C1 segment of cervical spinal cord (tissue), 14 donors: ENCODE data around the gene OLIG1.

ENCODE experiments used
- DNase-seq, 14 donors: peaks; one replicate each; lab custom pipeline; 2025; lab: John Stamatoyannopoulos, UW

Gene OLIG1

DNA sequence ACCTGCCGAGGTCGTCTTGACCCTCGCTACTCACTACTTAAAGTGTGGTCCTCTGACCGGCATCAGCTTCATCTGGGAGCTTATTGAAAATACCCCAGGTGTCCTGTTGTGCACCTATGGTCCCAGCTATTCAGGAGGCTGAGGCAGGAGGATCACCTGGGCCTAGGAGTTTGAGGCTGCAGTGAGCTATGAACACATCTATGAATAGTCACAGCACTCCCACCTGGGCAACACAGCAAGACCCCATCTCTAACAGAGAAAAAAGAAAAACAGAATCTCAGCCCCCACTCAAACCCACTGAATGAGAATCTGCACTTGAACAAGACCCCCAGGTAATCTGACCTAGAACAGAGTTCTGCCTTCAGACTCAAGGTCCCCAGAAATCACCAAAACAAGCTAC lies 8.7 kb upstream of the OLIG1 start:
- DNase-seq = no peak

DNA sequence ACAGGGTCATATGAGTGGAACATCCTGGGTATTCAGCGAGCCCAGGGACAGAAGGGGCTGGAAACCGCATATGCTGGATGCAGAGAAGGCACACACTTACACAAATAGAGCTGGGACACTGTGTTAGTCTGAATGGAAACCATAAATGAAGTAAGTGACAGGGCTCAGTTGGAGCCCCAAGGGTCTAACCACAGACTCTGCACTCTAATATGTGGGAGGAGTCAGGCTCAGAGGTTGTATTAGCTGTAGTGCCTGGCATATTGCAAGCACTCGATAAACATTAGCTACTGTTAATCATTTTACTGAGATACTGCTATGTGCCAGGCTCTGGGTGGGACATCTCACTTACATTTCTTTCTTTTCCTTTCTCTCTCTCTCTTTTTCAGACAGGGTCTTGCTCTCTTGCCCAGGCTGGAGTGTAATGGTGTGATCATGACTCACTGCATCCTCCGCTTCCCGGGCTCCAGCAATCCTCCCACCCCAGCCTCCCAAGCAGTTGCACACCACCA lies 6.5 kb upstream of the OLIG1 start:
- DNase-seq = no peak

DNA sequence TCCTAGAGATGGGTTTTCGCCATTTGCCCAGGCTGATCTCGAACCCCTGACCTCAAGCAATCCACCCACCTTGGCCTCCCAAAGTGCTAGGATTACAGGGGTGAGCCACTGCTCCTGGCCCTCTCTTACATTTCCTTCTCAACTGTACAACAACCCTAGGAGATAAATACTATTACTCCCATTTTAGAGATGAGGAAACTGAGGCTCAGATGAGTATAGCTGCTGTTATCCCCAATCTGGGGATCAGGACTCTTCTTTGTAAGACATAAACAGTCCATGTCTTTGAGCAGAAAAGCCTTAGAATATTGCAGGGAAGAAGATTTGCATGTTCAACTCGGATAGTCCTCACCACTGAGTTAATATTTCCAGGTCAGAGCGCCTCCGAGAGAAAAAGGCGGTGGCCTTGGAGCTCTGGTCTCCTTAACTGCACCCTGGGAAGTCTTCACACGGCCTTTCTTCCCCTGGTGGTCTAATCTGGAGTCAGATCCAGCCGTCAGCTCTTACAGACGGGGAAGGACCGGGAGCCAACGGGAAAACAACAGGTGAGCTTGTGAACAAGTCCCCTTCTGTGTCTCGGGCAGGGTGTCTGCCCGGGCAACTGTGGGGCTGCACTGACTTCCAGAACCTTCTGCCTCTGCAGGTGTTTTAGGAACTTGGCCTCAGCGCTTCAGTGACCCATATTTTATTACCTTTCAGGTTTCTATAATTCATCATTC lies 5.9 kb upstream of the OLIG1 start:
- DNase-seq = peak in 4 of 14 donors; percentile 55 to 71 (median 60)

DNA sequence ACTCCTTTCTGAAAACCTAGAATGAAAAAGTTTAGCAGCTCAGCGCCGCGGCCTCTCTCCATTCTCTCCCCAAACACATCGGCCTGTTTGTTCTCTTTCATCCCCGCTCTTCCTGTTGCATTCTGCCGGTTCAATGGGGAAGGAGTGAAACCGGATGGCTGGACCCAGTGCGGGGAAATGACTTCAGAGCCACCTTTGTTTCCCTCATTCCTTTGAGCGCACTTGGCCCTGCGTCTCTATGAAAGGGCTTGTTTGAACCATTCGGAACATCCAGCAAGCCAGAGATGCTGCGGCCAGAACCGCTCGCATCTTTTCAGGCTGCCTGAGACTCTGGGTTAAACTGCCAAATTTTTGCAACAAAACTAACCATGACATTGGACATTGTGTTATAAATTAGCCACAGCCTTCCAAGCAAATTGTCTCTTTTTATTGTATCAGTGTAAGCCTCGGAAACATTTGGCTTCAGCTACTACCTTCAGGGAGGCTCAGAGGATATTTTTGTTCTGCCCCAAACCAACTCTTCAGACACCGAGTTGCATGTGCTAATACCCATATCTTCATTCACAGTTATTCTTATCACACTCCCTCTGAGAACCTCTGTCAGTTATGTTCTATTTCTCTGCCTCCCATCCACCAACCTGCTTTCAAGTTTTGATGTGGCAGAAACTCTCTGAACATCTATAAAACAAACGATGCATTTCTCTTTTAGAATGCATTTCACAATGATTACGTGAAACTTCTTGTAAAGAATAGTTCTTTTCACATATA lies 5.1 kb upstream of the OLIG1 start:
- DNase-seq = peak in 9 of 14 donors; percentile 41 to 84 (median 56)

DNA sequence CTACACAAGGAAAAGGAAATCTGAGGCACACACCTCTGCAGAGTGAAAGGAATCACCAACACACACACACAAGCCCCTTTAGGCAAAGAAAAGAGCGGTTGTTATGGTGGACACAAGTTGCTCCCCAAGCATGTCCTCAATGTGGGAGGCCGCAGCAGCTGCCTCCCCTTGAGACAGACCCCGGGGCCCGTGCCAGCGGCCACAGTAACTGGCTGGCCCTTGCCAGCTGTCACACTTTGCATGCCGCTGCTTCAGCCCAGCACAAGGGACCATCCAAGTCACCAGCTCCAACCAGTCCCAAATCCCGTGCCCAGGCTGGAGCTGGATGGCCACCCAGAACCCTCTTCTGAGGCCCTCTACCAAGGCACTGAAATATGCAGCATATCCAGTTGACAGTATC lies 2.9 kb upstream of the OLIG1 start:
- DNase-seq = no peak

DNA sequence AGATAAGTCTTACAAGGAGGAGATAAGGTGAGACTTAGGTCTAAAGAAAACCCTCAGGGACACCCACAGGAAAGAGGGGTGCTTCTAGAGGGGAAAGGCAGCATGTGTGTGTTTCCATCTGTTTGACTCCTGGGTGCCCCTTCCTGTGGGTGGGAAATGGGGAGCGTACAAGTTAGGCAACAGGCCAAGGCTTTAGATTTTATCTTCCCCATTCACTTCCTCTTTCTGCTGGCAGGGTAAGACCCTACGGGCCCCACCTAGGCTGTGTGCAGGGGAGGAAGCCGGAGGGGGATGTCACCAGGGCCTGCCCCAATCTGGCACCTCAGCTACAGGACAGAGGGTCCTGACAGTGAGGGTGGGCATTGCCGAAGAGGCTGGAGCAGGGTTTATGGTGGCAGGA lies 2.5 kb upstream of the OLIG1 start:
- no peak for DNase-seq

DNA sequence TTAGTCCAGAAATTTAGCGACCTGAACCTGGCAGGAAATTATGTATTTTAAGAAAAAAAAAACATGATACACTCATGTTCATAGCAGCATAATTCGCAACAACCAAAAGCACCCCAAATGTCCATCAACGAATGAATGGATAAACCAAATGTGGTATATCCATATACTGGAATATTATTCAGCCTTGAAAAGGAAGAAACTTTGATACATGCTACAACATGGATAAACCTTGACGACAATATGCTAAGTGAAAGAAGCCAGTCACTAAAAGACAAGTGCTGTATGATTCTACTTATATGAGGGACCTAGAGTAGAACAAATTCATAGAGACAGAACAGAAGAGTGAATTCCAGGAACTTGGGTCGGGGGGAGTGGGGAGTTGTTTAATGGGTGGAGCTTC lies 698 bp upstream of the OLIG1 start:
- no peak for DNase-seq

DNA sequence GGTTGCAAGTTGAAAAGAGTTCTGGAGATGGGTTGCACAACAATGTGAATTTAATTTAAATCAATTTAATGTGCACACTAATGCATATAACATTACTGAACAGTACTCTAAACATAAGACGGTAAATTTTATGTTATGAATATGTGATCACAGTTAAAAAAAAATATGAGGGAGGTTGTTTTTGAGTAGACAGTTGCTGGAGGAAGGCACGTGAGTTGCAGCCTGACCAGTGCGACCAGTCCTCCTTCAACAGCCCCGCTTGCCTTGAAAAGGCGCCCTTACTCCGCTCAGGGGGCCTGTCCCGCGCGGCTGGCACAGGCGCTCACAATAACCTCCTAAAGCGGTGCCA lies 322 bp upstream of the OLIG1 start:
- DNase-seq = no peak

DNA sequence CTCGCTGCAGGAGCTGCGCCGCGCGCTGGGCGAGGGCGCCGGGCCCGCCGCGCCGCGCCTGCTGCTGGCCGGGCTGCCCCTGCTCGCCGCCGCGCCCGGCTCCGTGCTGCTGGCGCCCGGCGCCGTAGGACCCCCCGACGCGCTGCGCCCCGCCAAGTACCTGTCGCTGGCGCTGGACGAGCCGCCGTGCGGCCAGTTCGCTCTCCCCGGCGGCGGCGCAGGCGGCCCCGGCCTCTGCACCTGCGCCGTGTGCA lies 730 bp downstream of the OLIG1 start:
- DNase-seq = no peak

DNA sequence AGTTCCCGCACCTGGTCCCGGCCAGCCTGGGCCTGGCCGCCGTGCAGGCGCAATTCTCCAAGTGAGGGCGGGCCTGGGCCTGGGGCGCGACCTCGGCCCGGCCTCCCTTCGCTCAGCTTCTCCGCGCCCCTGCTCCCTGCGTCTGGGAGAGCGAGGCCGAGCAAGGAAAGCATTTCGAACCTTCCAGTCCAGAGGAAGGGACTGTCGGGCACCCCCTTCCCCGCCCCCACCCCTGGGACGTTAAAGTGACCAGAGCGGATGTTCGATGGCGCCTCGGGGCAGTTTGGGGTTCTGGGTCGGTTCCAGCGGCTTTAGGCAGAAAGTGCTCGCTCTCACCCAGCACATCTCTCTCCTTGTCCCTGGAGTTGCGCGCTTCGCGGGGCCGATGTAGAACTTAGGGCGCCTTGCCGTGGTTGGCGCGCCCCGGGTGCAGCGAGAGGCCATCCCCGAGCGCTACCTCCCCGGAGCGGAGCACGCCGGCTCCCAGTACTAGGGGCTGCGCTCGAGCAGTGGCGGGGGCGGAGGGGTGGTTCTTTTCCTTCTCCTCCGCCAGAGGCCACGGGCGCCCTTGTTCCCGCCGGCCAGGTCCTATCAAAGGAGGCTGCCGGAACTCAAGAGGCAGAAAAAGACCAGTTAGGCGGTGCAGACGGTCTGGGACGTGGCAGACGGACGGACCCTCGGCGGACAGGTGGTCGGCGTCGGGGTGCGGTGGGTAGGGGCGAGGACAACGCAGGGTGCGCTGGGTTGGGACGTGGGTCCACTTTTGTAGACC lies 1.2 kb downstream of the OLIG1 start:
- DNase-seq = peak in 4 of 14 donors; percentile 42 to 63 (median 50)

DNA sequence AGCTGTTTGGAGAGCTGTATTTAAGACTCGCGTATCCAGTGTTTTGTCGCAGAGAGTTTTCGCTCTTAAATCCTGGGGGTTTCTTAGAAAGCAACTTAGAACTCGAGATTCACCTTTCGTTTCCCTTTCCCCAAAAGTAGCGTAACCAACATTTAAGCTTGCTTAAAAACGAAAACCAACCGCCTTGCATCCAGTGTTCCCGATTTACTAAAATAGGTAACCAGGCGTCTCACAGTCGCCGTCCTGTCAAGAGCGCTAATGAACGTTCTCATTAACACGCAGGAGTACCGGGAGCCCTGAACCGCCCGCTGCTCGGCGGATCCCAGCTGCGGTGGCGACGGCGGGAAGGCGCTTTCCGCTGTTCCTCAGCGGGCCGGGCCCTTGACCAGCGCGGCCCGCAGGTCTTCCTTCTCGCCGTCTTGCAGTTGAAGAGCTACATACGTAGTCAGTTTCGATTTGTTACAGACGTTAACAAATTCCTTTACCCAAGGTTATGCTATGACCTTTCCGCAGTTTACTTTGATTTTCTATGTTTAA lies 1.9 kb downstream of the OLIG1 start:
- peak in 3 of 14 donors; percentile 27 to 63 (median 39) for DNase-seq

DNA sequence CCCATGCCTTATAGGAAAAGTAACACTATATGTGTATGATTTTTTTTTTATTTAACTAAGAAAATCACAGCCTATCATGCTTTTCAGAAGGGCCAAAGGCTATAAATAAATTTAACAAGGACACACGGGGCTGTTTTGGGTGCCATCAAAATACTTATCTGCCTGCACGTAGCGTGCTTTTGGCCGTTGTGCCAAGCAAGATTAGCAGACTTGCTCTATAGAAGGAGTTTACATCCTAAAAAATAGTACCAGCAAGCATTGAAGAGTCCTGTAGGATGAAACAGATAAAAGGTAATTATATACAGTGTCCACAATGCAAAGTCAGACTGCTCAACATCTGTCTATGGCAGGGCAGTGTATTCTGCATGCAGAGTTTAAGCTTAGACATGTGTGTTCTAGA lies 3.7 kb downstream of the OLIG1 start:
- DNase-seq = no peak

DNA sequence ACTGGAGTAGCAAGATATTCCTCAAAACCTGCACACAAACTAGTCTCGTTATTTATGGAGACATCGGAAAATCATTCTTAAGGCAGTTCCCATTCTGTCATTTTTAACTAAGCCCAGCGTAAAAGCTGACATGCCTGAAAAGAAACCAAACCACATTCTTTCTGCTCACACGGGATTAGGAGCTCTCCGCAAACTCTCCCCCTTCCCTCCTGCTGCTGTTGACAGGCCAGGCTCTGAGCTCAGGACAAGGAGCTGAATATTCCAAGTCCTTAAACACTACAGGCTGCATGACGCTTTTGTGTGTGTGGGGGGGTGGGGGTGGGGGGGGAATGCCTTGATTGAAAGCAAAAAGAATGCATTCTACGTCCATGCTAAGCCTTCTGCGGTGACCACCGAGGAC lies 5.2 kb downstream of the OLIG1 start:
- peak in 1 of 14 donors; percentile 21 for DNase-seq

DNA sequence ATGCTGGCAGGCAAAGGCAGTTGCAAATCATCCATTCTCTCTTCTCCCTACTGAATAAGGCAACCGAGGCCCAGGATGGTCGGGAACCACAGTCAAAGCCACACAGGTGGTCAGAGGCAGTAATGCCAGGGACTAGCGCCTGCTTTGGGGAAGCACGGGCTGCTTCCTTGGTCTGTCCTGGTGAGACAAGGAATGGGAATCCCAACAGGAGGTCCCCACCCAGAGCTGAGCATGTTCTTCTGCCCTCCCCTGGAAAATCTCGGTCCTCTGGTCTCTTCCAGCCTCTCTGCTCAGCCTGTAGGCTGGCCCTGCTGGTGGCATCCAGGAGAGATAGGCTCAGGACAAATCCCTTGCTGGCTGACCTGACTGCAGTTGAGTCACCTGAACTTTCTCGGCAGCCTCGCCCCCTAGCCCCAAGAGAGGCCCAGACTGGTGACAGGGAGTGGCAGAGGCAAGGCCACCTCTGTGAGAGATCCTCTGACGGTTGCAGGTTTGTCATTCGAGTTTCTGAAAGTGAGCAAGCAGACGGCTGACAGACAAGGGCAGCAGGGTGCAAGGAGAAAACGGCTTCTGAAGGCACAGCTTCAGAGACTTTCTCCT lies 5.8 kb downstream of the OLIG1 start:
- no peak for DNase-seq

DNA sequence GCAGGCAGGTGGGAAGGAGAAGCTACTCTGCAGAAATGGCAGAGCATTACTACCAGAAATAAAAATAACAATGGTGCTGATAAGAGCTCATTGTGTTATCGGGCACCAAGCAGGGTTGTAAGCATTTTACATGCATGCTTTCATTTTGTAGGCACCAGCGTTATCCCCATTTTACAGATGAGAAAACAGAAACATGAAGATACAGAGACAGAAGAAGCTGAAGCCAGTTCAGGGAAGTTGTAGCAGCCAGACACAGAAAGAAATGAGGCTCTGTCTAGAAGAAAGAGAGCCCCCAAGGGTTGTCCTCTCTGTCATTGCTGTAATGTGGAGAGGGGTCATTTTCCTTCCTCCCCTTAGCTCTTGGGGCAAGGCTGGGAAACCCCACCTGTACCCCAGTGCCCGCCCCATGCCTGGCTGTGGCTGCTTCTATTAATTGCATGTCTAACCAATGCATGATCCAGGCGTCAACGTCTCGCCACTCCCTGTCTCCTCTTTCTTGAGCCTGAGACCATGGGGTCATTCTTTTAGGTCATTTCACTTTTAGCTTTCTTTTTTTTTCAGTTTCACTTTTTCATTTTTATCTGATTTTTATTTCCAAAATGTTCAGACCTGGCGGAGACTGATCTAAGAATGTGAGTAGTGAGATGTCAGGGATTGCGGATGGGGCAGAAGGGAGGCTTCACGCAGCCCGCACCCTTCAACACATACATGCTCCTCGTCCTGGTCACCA lies 6.8 kb downstream of the OLIG1 start:
- DNase-seq = no peak

DNA sequence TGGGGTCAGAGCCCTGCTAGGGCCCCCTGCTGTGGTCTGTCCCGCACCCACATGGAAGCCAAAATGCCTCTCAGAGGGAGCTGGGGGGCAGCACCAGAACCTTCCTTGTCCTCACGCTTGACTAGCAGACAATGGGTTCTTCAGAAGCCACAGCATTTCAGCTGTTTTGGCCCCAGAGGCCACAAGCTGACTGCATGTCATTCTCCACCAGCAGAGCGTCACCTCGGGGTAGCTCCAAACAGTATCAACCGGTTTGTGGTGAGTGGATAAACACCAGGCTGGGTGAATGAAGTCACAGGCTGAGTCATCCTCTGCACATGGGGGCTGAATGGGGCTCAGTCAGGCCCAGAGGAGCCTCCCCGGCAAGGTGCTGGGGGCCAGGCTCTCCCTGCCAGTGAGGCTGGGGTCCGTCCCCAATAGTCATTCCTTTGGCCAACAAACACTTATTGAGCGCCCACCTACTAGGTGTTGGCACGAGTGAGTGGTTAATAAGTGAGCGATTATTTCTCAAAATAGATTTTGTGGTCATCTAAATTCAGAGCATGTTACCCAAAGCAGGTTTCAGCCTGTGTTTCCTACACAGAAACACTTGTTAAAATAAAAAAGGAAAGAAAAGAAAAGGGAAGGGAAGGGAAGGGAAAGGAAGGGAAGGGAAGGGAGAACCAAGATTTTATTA lies 9.1 kb downstream of the OLIG1 start:
- DNase-seq = peak in 11 of 14 donors; percentile 35 to 89 (median 71)

DNA sequence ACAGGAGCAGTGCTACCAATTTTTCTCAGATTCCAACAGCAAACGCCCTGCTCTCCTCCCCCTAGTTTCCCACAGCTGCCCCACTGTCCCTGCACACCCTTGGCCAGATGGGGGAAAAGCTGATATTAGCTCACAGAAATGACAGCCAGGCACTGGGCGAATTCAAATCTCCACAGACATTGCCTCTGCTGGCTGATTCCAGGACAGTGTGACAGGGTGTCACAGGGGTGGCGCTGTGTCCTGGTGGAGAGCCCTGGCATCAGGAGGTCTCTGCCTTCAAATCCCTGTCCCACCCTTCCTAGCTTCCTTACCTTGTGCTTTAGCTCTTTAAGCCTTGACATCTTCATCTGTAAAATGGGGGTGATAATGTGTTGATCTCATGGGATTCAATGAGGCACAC lies 10.4 kb downstream of the OLIG1 start:
- DNase-seq = peak in 1 of 14 donors; percentile 39

DNA sequence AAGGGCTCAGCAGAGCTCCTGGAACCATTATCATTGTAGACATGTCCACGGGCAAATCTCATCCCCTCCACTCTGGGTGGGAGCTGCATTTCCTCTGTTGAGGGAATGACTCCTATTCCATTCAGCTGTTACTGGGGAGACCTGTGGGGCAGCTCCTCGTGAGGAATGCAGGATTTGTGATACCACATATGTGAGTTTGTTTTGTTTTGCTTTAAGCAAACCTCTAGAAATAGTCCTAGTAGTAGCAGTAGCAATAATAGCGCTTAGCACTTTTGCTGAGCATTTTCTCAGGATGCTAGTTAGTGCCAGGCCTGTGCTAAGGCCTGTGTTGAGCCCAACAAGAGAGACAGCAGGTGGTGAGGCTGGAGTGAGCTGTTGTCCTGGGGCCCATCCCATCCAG lies 10.8 kb downstream of the OLIG1 start:
- no peak for DNase-seq

DNA sequence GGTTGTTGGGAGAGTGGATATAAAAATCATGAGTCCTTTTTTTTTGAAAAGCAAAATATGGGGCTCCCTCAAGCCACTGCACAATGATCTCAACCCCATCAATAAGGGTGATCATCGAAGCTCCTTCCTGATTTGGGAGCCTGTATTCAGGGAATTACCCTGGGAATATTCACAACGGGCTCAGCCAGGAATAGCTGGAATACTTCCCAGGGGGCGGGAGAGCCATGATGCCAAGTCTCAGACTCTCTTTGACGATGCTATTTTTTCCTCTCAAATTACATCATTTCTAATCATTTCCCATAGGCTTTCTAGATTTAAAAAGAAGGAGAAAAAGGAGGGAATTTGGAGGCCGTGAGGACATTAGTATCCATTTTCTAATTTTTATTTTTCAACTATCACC lies 18.4 kb downstream of the OLIG1 start:
- DNase-seq = no peak

DNA sequence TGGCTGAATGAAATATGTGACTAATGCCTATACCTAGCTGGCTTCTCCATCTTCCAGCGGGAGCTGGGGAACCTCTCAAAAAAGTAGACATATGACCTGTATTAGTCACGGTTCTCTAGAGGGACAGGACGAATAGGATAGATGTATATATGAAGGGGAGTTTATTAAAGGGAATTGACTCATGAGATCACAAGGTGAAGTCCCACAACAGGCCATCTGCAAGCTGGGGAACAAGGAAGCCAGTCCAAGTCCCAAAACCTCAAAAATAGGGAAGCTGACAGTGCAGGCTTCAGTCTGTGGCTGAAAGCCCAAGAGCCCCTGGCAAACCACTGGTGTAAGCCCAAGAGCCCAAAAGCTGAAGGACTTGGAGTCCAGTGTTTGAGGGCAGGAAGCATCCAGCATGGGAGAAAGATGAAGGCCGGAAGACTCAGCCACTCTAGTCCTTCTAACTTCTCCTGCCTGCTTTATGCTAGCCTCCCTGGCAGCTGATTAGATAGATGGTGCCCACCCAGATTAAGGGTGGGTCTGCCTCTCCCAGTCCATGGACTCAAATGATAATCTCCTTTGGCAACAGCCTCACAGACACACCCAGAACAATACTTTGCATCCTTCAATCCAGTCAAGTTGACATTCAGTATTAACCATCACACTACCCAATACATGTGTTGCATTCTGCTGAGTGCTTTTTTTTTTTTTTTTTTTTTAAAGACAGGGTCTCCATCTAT lies 19.6 kb downstream of the OLIG1 start:
- DNase-seq = peak in 1 of 14 donors; percentile 35
